Activated CD4-positive, alpha-beta T cell treated with anti-CD3 and anti-CD28 coated beads, Interleukin-2, amount 50 U/mL, for 1 hour (primary cell): Measurements from ENCODE around the gene KCNMB4.

ENCODE experiments used
- DNase-seq: peaks from one replicate; pipeline ENCODE4 v3.0.0-alpha.2; 2020

KCNMB4 gene

DNA sequence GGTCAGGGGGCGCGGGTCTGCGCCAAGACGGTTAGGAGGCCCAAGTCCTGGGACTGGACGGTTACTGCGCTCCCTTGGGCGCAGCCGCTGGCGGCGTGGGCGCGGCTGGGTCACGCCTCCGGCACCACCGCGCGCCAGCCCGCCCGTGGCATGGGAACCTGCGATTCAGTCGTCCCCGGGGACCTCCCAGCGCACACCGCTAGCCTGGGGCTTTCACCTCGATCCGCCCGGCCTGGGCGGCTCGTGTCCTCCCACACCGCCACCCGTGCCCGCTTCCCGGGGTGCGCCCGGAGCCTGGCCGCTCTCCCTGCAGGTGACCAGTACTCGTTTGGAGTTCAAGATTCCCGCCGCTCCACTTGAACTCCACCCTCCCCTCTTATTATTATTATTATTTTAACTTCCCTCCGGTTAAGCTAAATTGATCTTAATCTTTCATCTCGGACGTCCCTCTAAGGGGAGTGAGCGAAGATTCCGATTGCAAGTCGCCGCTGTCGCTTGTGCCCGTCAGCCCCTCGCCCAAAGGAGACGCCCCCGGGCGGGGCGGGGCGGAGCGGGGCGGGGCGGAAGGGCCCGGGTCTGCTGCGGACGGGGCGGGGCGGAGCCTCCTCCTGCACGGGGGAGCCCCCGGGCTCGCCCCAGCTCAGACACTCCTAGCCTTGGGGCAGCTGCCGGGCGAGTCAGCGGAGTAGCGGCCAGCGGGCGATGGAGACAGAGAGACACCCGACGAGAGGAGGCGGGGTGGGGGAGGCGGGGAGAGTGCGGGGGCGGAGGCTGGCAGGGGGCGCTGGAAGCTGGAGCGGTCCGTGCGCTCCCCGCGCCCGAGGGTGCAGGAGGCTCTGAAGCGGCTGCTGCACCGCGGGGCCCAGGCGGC is at the start of gene KCNMB4:
Gene KCNMB4, plus strand, starts transcription at position 643 of the 871 bp plus-strand sequence. CDS start 445 bp downstream, outside the sequence.
- DNase-seq: peak; percentile 60

DNA sequence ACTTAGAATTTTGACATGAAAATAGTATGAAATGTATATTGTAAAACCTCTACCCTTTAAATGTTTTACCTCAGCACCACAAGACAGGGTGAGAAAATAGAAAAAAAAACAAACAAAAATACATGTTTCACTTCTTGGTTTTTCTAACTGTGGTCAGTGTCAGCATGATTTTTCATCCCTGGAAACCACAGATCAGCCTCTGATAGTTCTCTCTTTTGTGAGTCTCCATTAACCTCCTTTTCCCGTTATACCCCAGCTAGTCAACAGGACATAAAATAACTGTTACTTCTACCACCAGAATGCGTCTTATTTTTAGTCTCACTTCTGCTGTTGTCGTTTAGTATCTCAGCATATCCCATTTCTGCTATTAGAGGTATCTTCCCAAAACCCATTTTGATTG is 48.3 kb upstream of the KCNMB4 start:
- no peak for DNase-seq

GRCh38 chr12:70319605-70320004 is 46.5 kb upstream of the KCNMB4 start:
- DNase-seq: no peak

GRCh38 chr12:70321191-70321590 is 44.9 kb upstream of the KCNMB4 start:
- no peak for DNase-seq

- DNase-seq: no peak
These were observed 38.5 kb upstream of the KCNMB4 start for GRCh38 chr12:70327541-70327940.

DNA sequence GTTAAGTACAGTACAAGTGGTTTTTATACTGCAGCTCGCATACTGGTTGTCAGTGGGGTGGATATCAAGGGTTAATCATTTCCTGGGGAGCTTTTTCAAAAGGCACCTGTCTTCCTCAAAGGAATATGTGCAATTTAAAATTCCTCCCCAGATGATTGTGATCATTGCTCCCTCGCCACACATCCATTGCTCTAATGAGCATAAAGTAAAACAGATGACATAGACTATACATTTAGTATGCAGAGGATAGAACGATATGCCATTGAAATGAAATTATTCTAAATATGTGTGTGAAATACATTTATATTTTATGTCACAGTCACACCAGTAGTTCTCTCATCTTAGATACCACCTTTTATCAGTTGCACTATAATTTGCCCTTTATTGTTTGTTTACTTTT is 36.4 kb upstream of the KCNMB4 start:
- DNase-seq: no peak

- no peak for DNase-seq
These were observed 35.9 kb upstream of the KCNMB4 start for GRCh38 chr12:70330158-70330557.

GRCh38 chr12:70332236-70332635 is 33.9 kb upstream of the KCNMB4 start:
- DNase-seq: no peak

GRCh38 chr12:70334742-70335141 is 31.3 kb upstream of the KCNMB4 start:
- no peak for DNase-seq

- no peak for DNase-seq
These were observed 27.6 kb upstream of the KCNMB4 start for GRCh38 chr12:70338531-70338930.

DNA sequence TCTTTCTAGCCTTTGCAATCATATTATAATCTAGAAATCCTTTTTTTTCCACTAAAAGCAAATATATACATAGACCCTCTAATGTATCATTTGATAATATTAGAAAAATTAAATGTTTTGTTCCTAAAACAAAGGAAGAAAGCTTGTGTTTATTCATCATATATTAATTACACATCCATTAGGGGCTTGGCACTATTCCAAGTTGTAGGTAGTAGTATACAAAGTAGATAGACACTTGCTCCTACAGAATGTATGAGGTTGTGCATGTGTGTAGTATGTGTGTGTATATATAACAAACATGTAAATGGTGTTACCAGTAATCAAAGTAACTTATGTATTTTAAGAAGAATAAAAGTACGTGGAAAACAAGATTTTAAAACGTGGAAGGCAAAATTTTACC is 15.0 kb upstream of the KCNMB4 start:
- no peak for DNase-seq

GRCh38 chr12:70353780-70354660 is 12.1 kb upstream of the KCNMB4 start:
- no peak for DNase-seq

DNA sequence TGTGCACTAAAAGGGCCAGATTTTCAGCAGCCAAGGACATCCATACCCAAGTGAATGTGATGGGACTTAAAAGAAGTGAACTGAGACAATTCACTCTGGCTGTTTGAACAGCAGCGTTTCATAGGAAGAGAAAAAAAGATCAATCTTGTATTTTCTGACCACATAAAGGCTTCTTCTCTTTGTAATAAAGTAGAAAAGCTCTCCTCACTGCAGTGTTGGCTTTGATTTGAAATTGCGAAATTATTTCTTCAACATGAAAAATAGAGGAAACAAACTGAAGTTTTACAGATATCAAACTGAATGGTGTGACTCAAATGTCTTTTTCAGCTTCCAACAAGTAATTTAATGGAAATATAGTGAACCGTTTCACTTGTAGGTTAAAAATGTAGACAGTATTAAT is 11.3 kb upstream of the KCNMB4 start:
- no peak for DNase-seq

DNA sequence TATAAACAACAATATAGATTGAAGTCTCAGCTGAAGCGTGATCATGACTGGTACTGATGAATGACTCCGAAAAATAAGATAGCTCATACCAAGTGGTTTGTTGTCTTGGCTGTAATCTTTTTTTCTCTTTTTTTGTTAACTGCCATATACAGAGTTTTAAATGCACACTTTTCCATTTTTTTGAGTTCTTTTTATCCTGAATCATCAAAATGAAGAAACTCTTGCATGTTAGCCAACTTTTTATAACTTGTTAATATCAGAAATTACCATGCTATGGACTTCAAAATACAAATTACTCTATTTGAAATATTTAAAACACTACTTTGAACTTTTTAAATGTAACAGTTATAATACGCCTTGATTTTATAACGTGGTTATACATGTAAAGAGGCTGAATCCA is 10.1 kb upstream of the KCNMB4 start:
- DNase-seq: no peak

GRCh38 chr12:70359458-70360197 is 6.5 kb upstream of the KCNMB4 start:
- no peak for DNase-seq

DNA sequence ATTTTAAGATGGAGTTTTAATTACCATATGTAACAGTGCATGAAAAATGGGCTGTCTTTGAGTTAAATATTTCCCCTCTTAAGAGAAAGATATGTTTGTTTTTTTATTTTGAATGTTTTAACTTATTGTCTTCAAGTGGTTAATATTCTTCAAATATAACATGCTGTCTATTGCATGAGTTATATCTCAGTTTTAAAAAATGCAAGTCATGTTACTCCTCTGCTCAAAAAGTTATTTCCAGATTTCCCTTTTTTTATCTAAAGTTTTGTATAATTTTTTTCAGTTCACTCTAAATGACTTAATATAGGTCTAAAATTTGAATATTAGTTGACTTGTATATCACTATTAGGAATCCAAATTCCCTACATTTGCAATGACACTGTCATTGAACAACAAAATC is 5.9 kb upstream of the KCNMB4 start:
- no peak for DNase-seq

- DNase-seq: no peak
These were observed 1.2 kb upstream of the KCNMB4 start for GRCh38 chr12:70364695-70365397.

- DNase-seq: no peak
These were observed 767 bp upstream of the KCNMB4 start for GRCh38 chr12:70365398-70365647.

GRCh38 chr12:70366581-70367257 is 629 bp downstream of the KCNMB4 start:
- peak; percentile 64 for DNase-seq

- DNase-seq: no peak
These were observed 1.4 kb downstream of the KCNMB4 start for GRCh38 chr12:70367258-70368141.

DNA sequence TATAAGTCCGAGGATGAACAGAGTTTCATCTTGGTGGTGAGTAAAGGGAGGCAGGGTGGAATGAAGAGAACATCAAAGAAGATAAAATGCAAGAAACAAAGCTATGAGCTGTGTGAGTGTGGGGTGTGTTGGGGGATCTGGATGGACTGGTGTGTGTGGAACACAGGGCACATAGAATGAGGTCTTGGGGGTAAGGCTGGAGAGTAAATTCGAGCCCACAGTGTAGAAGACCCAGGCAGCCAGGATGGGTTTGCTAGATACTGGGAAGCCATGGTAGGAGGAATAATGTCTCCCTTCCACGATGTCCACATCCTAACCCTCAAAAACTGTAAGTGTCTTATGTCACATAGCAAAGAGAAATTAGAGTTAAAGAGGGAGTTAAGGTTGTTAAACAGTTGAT is 6.8 kb downstream of the KCNMB4 start:
- no peak for DNase-seq
